ENCODE data around the gene NME1.

NME1 gene

GRCh38 chr17:51197754-51198153 lies 44.4 kb downstream of the NME1 start:
- no peak for DNase-seq

- DNase-seq = no peak
These were observed 46.9 kb downstream of the NME1 start for GRCh38 chr17:51200295-51200694.

- no peak for DNase-seq
These were observed 47.5 kb downstream of the NME1 start for GRCh38 chr17:51200846-51201245.

- DNase-seq = no peak
These were observed 50.5 kb downstream of the NME1 start for GRCh38 chr17:51203838-51204237.

Measured in OCI-M1 (cell line).